ENCODE results near the gene GSTM3.

The GSTM3 gene

GRCh38 chr1:109765483-109765815 lies 24.6 kb upstream of the GSTM3 start:
- H3K27me3 ChIP-seq (ENCODE audit: control insufficient read depth in 1 of 2, insufficient read depth in 2 of 2, low read length in 2 of 2), result no peaks in the 10 kb centered on the region
- H3K4me1 ChIP-seq (ENCODE audit: insufficient read depth, low read length), result no peaks in the 10 kb centered on the region
- no peak overlapping the region for H3K9ac ChIP-seq (ENCODE audit: low read length)
- H3K4me3 ChIP-seq (ENCODE audit: low read depth in 1 of 2, low read length in 2 of 2), result no peak overlapping the region
- H3K36me3 ChIP-seq (ENCODE audit: insufficient read depth, low read length), result no peaks in the 10 kb centered on the region
- H3K9me3 ChIP-seq (ENCODE audit: low read length), result no peaks in the 10 kb centered on the region
- H3K27ac ChIP-seq (ENCODE audit: low read depth, low read length), result no peak overlapping the region

- Histone ChIP-seq H3K9me3 (ENCODE audit: low read length) (no peaks in the 10 kb centered on the region), H3K27ac (ENCODE audit: low read depth, low read length) (no peak overlapping the region), H3K9ac (ENCODE audit: low read length) (no peak overlapping the region), H3K36me3 (ENCODE audit: insufficient read depth, low read length) (no peaks in the 10 kb centered on the region), H3K4me3 (ENCODE audit: low read depth in 1 of 2, low read length in 2 of 2) (no peak overlapping the region), H3K27me3 (ENCODE audit: control insufficient read depth in 1 of 2, insufficient read depth in 2 of 2, low read length in 2 of 2) (no peaks in the 10 kb centered on the region), H3K4me1 (ENCODE audit: insufficient read depth, low read length) (no peaks in the 10 kb centered on the region)
Measured at GRCh38 chr1:109764561-109765482, 24.0 kb upstream of the GSTM3 start.

GRCh38 chr1:109763646-109764415 lies 23.0 kb upstream of the GSTM3 start, which contains the start of gene EPS8L3:
EPS8L3 (minus strand) TSS chr1:109763923; CDS start chr1:109761749, 2,174 bp downstream.
- no peak within 1 kb of the TSS for H3K9ac ChIP-seq (ENCODE audit: low read length)
- no peaks in the 10 kb centered on the region for H3K9me3 ChIP-seq (ENCODE audit: low read length)
- H3K27ac ChIP-seq (ENCODE audit: low read depth, low read length), result no peak within 1 kb of the TSS
- no peaks in the 10 kb centered on the region for H3K36me3 ChIP-seq (ENCODE audit: insufficient read depth, low read length)
- H3K4me1 ChIP-seq (ENCODE audit: insufficient read depth, low read length), result no peaks in the 10 kb centered on the region
- H3K27me3 ChIP-seq (ENCODE audit: control insufficient read depth in 1 of 2, insufficient read depth in 2 of 2, low read length in 2 of 2), result no peaks in the 10 kb centered on the region
- no peak within 1 kb of the TSS for H3K4me3 ChIP-seq (ENCODE audit: low read depth in 1 of 2, low read length in 2 of 2)

GRCh38 chr1:109762821-109763645 lies 22.2 kb upstream of the GSTM3 start:
- H3K9me3 ChIP-seq (ENCODE audit: low read length), result no peaks in the 10 kb centered on the region
- no peaks in the 10 kb centered on the region for H3K36me3 ChIP-seq (ENCODE audit: insufficient read depth, low read length)
- no peak overlapping the region for H3K27ac ChIP-seq (ENCODE audit: low read depth, low read length)
- H3K4me3 ChIP-seq (ENCODE audit: low read depth in 1 of 2, low read length in 2 of 2), result no peak overlapping the region
- no peaks in the 10 kb centered on the region for H3K4me1 ChIP-seq (ENCODE audit: insufficient read depth, low read length)
- no peak overlapping the region for H3K9ac ChIP-seq (ENCODE audit: low read length)
- H3K27me3 ChIP-seq (ENCODE audit: control insufficient read depth in 1 of 2, insufficient read depth in 2 of 2, low read length in 2 of 2), result no peaks in the 10 kb centered on the region

GRCh38 chr1:109762039-109762585 lies 21.3 kb upstream of the GSTM3 start:
- Histone ChIP-seq H3K4me1 (ENCODE audit: insufficient read depth, low read length) (no peaks in the 10 kb centered on the region), H3K9me3 (ENCODE audit: low read length) (no peaks in the 10 kb centered on the region), H3K36me3 (ENCODE audit: insufficient read depth, low read length) (no peaks in the 10 kb centered on the region), H3K27ac (ENCODE audit: low read depth, low read length) (no peak overlapping the region), H3K4me3 (ENCODE audit: low read depth in 1 of 2, low read length in 2 of 2) (no peak overlapping the region), H3K27me3 (ENCODE audit: control insufficient read depth in 1 of 2, insufficient read depth in 2 of 2, low read length in 2 of 2) (no peaks in the 10 kb centered on the region), H3K9ac (ENCODE audit: low read length) (no peak overlapping the region)

- Histone ChIP-seq H3K27ac (ENCODE audit: low read depth, low read length) (no peak overlapping the region), H3K27me3 (ENCODE audit: control insufficient read depth in 1 of 2, insufficient read depth in 2 of 2, low read length in 2 of 2) (no peaks in the 10 kb centered on the region), H3K9ac (ENCODE audit: low read length) (no peak overlapping the region), H3K36me3 (ENCODE audit: insufficient read depth, low read length) (no peaks in the 10 kb centered on the region), H3K4me3 (ENCODE audit: low read depth in 1 of 2, low read length in 2 of 2) (no peak overlapping the region), H3K9me3 (ENCODE audit: low read length) (no peaks in the 10 kb centered on the region), H3K4me1 (ENCODE audit: insufficient read depth, low read length) (no peaks in the 10 kb centered on the region)
Measured at GRCh38 chr1:109761227-109762038, 20.6 kb upstream of the GSTM3 start.

GRCh38 chr1:109760581-109761226 lies 19.9 kb upstream of the GSTM3 start:
- Histone ChIP-seq H3K4me1 (ENCODE audit: insufficient read depth, low read length) (no peaks in the 10 kb centered on the region), H3K9me3 (ENCODE audit: low read length) (no peaks in the 10 kb centered on the region), H3K4me3 (ENCODE audit: low read depth in 1 of 2, low read length in 2 of 2) (no peak overlapping the region), H3K9ac (ENCODE audit: low read length) (no peak overlapping the region), H3K36me3 (ENCODE audit: insufficient read depth, low read length) (no peaks in the 10 kb centered on the region), H3K27me3 (ENCODE audit: control insufficient read depth in 1 of 2, insufficient read depth in 2 of 2, low read length in 2 of 2) (no peaks in the 10 kb centered on the region), H3K27ac (ENCODE audit: low read depth, low read length) (no peak overlapping the region)

GRCh38 chr1:109759513-109760334 lies 18.9 kb upstream of the GSTM3 start:
- Histone ChIP-seq H3K36me3 (ENCODE audit: insufficient read depth, low read length) (no peaks in the 10 kb centered on the region), H3K9ac (ENCODE audit: low read length) (no peak overlapping the region), H3K4me1 (ENCODE audit: insufficient read depth, low read length) (no peaks in the 10 kb centered on the region), H3K4me3 (ENCODE audit: low read depth in 1 of 2, low read length in 2 of 2) (no peak overlapping the region), H3K27ac (ENCODE audit: low read depth, low read length) (no peak overlapping the region), H3K27me3 (ENCODE audit: control insufficient read depth in 1 of 2, insufficient read depth in 2 of 2, low read length in 2 of 2) (no peaks in the 10 kb centered on the region), H3K9me3 (ENCODE audit: low read length) (no peaks in the 10 kb centered on the region)

GRCh38 chr1:109757936-109758786 lies 17.3 kb upstream of the GSTM3 start:
- Histone ChIP-seq H3K4me1 (ENCODE audit: insufficient read depth, low read length) (no peaks in the 10 kb centered on the region), H3K27me3 (ENCODE audit: control insufficient read depth in 1 of 2, insufficient read depth in 2 of 2, low read length in 2 of 2) (no peaks in the 10 kb centered on the region), H3K9ac (ENCODE audit: low read length) (no peak overlapping the region), H3K4me3 (ENCODE audit: low read depth in 1 of 2, low read length in 2 of 2) (no peak overlapping the region), H3K36me3 (ENCODE audit: insufficient read depth, low read length) (no peaks in the 10 kb centered on the region), H3K27ac (ENCODE audit: low read depth, low read length) (no peak overlapping the region), H3K9me3 (ENCODE audit: low read length) (no peaks in the 10 kb centered on the region)
